Neural cell (in vitro differentiated cells): ENCODE data around the gene ARHGEF1. TPM values are rescaled to one million over a fixed set of nuclear protein-coding genes. Genes with fewer than 3 reads are reported as not detected.
A peak's percentile ranks its signal among the peaks of the same experiment; 100 is the strongest.

Source experiments
- H2AFZ ChIP-seq: fragments of 200-600, 300-800 bp; sonication (generic), shearing (Covaris generic); 2 replicates; pipeline ENCODE4 v1.6.0; 2014; ENCODE audit warnings: low read depth, mild to moderate bottlenecking, antibody characterized with exemption, low read length, moderate library complexity
- H3F3A ChIP-seq: fragments of 200-600 bp; shearing (Covaris generic); 2 replicates; pipeline ENCODE4 v1.6.1; 2016; ENCODE audit warnings: mild to moderate bottlenecking, moderate library complexity, mixed read lengths, antibody characterized with exemption, low read length; ENCODE audit not compliant: insufficient read depth, poor library complexity, severe bottlenecking
- H3K27ac ChIP-seq: fragments of 200-600, 300-800 bp; sonication (generic), shearing (Covaris generic); 2 replicates; pipeline ENCODE4 v1.5.1; 2014; ENCODE audit warnings: mild to moderate bottlenecking, low read length, moderate library complexity
- H3K27me3 ChIP-seq: fragments of 300-800, 200-600 bp; sonication (generic), shearing (Covaris generic); 2 replicates; pipeline ENCODE4 v1.6.0; 2014; ENCODE audit warnings: mild to moderate bottlenecking, low read depth, low read length, moderate library complexity; ENCODE audit not compliant: insufficient read depth
- H3K36me3 ChIP-seq: fragments of 300-800, 200-600 bp; sonication (generic), shearing (Covaris generic); 2 replicates; pipeline ENCODE4 v1.5.1; 2014; ENCODE audit warnings: mild to moderate bottlenecking, antibody characterized with exemption, low read length, moderate library complexity; ENCODE audit not compliant: insufficient read depth
- H3K4me2 ChIP-seq: fragments of 300-800, 200-600 bp; sonication (generic), shearing (Covaris generic); 2 replicates; pipeline ENCODE4 v1.6.0; 2014; ENCODE audit warnings: mild to moderate bottlenecking, low read length
- H3K4me3 ChIP-seq: fragments of 300-800, 200-600 bp; sonication (generic), shearing (Covaris generic); 2 replicates; pipeline ENCODE4 v1.5.1; 2014; ENCODE audit warnings: mild to moderate bottlenecking, low read length, moderate library complexity
- H3K79me2 ChIP-seq: fragments of 200-600 bp; shearing (Covaris generic); replicated peaks from 2 replicates; pipeline ENCODE4 v1.6.0; 2014; ENCODE audit warnings: mild to moderate bottlenecking, low read length, moderate library complexity; ENCODE audit not compliant: insufficient read depth
- H3K9ac ChIP-seq: fragments of 300-800, 200-600 bp; sonication (generic), shearing (Covaris generic); 2 replicates; pipeline ENCODE4 v1.6.1; 2016; ENCODE audit warnings: mild to moderate bottlenecking, low read length, mixed read lengths
- H3K9me2 ChIP-seq: fragments of 200-600 bp; shearing (Covaris generic); 2 replicates; pipeline ENCODE4 v1.6.1; 2016; ENCODE audit warnings: mild to moderate bottlenecking, low read length, mixed read lengths; ENCODE audit not compliant: insufficient read depth
- H3K9me3 ChIP-seq: fragments of 200-600, 300-800 bp; sonication (generic), shearing (Covaris generic); 2 replicates; pipeline ENCODE4 v1.6.1; 2016; ENCODE audit warnings: mild to moderate bottlenecking, mixed run types, low read length, moderate library complexity, mixed read lengths
- H4K20me1 ChIP-seq: fragments of 200-600 bp; shearing (Covaris generic); 2 replicates; pipeline ENCODE4 v1.6.1; 2016; ENCODE audit warnings: mild to moderate bottlenecking, mixed run types; ENCODE audit not compliant: insufficient read depth
- EP300 ChIP-seq: fragments of 450-650 bp; conservative IDR thresholded peaks from 2 replicates; pipeline ENCODE4 v1.6.1; 2014; ENCODE audit warnings: antibody characterized with exemption, mild to moderate bottlenecking, moderate library complexity; ENCODE audit not compliant: poor library complexity, severe bottlenecking
- EZH2 ChIP-seq: fragments of 200-600, 300-800 bp; shearing (Covaris generic), sonication (generic); IDR thresholded peaks from 2 replicates; pipeline ENCODE4 v1.6.1; 2014; ENCODE audit warnings: antibody characterized with exemption, low read length, borderline replicate concordance, mild to moderate bottlenecking; ENCODE audit not compliant: insufficient read depth, poor library complexity, severe bottlenecking
- MXI1 ChIP-seq: fragments of 450-650 bp; conservative IDR thresholded peaks from 2 replicates; pipeline ENCODE4 v1.6.1; 2014; ENCODE audit warnings: antibody characterized with exemption, mild to moderate bottlenecking; ENCODE audit not compliant: poor library complexity, severe bottlenecking
- POLR2AphosphoS5 ChIP-seq: IDR thresholded peaks from 2 replicates; pipeline ENCODE4 v1.6.1; 2012
- RAD21 ChIP-seq: fragments of 450-650 bp; conservative IDR thresholded peaks from 2 replicates; pipeline ENCODE4 v1.6.1; 2014; ENCODE audit warnings: antibody characterized with exemption, mild to moderate bottlenecking, moderate library complexity
- SMC3 ChIP-seq: fragments of 450-650 bp; conservative IDR thresholded peaks from 2 replicates; pipeline ENCODE4 v1.6.1; 2014; ENCODE audit warnings: antibody characterized with exemption, mild to moderate bottlenecking, moderate library complexity; ENCODE audit not compliant: poor library complexity
- TAF1 ChIP-seq: IDR thresholded peaks from 2 replicates; pipeline ENCODE4 v1.6.1; 2012; ENCODE audit warnings: low read depth
- polyA plus RNA-seq: library from polyadenylated mRNA; depleted of rRNA; stranded (reverse); fragments of >200 nt; gene quantifications from 2 replicates; pipeline ENCODE4 v1.2.3, GENCODE V29; 2014
- TF ChIP-seq, protein P1 (sequence below): IDR thresholded peaks from 2 replicates; pipeline ENCODE4 v1.6.1; 2012; ENCODE audit warnings: borderline replicate concordance
- TF ChIP-seq, protein P2 (sequence below): fragments of 450-650 bp; IDR thresholded peaks from 2 replicates; pipeline ENCODE4 v1.5.1; 2014; ENCODE audit warnings: antibody characterized with exemption, mild to moderate bottlenecking, moderate library complexity; ENCODE audit not compliant: poor library complexity, severe bottlenecking

ARHGEF1 gene
- polyA plus RNA-seq, 1 donor from 2014 or later: 12.0 TPM

DNA sequence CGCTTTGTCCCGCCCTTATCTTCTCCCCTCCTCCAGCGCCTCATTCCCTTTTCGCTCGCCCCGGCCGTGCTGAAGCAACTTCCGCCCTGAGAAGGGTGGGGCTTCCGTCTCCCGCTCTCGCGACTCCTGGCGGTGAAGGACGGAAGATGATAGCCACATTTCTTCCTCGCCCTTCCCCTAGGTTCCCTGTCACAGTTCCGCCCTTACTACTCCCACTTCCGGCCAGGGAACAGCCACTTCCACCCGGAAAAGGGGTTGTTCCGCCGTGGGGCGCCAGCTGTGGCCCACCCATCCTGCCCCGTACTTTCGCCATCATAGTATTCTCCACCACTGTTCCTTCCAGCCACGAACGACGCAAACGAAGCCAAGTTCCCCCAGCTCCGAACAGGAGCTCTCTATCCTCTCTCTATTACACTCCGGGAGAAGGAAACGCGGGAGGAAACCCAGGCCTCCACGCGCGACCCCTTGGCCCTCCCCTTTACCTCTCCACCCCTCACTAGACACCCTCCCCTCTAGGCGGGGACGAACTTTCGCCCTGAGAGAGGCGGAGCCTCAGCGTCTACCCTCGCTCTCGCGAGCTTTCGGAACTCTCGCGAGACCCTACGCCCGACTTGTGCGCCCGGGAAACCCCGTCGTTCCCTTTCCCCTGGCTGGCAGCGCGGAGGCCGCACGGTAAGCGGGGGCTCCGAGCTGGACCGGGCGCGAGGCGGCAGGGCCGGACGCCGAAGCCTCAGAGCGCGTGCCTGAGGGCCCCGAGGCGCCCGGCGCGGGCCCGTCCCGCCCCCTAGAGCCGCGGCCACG lies 23.2 kb upstream of the ARHGEF1 start, which contains the start of gene RPS19:
Gene RPS19, plus strand, starts transcription at position 638 of the 801 bp plus-strand sequence. CDS start 520 bp downstream, outside the sequence.
- TF ChIP-seq SMC3 (peak; percentile 61), EZH2 (no peak), TAF1 (peak; percentile 95), EP300 (peak; percentile 89), POLR2AphosphoS5 (peak; percentile 91), MXI1 (peak; percentile 97), RAD21 (peak; percentile 50)
- TF ChIP-seq, protein P1, sequence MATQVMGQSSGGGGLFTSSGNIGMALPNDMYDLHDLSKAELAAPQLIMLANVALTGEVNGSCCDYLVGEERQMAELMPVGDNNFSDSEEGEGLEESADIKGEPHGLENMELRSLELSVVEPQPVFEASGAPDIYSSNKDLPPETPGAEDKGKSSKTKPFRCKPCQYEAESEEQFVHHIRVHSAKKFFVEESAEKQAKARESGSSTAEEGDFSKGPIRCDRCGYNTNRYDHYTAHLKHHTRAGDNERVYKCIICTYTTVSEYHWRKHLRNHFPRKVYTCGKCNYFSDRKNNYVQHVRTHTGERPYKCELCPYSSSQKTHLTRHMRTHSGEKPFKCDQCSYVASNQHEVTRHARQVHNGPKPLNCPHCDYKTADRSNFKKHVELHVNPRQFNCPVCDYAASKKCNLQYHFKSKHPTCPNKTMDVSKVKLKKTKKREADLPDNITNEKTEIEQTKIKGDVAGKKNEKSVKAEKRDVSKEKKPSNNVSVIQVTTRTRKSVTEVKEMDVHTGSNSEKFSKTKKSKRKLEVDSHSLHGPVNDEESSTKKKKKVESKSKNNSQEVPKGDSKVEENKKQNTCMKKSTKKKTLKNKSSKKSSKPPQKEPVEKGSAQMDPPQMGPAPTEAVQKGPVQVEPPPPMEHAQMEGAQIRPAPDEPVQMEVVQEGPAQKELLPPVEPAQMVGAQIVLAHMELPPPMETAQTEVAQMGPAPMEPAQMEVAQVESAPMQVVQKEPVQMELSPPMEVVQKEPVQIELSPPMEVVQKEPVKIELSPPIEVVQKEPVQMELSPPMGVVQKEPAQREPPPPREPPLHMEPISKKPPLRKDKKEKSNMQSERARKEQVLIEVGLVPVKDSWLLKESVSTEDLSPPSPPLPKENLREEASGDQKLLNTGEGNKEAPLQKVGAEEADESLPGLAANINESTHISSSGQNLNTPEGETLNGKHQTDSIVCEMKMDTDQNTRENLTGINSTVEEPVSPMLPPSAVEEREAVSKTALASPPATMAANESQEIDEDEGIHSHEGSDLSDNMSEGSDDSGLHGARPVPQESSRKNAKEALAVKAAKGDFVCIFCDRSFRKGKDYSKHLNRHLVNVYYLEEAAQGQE: peak; percentile 77
- TF ChIP-seq, protein P2, sequence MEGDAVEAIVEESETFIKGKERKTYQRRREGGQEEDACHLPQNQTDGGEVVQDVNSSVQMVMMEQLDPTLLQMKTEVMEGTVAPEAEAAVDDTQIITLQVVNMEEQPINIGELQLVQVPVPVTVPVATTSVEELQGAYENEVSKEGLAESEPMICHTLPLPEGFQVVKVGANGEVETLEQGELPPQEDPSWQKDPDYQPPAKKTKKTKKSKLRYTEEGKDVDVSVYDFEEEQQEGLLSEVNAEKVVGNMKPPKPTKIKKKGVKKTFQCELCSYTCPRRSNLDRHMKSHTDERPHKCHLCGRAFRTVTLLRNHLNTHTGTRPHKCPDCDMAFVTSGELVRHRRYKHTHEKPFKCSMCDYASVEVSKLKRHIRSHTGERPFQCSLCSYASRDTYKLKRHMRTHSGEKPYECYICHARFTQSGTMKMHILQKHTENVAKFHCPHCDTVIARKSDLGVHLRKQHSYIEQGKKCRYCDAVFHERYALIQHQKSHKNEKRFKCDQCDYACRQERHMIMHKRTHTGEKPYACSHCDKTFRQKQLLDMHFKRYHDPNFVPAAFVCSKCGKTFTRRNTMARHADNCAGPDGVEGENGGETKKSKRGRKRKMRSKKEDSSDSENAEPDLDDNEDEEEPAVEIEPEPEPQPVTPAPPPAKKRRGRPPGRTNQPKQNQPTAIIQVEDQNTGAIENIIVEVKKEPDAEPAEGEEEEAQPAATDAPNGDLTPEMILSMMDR: peak; percentile 88
- Histone ChIP-seq H3K9me3 (no peaks in the 10 kb centered on the region), H3K27ac (peak within 1 kb of the TSS; percentile 98)

DNA sequence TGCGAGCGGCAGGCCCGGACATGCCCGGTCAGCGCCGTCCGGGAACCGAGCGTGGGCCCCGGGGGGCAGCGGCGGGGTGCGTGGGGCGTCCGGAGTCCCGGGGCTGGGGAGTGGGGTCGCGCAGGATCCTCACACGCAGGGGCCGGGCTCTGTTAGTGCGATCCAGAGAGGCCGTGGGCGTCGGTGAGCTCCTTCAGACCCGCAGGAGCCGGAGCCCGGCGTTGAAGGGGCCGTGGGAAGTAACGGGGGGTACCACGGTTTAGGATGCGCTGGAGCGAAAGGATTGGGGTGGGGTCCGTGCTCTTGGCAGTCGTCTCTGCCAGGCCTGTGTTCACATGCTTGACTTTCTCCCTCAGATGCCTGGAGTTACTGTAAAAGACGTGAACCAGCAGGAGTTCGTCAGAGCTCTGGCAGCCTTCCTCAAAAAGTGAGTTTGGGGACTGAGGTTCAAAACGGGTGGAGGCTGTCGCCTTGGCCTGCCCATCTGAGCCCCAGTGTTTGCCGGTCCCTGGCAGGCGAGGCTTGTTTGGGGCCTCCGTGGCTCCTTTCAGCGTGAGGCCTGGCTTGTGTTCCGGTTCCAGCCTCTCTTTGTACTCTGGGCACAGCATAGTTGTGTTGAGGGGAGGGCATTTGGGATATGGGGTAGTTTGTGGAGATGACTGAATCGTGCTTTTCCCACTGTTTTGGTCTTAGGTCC lies 22.4 kb upstream of the ARHGEF1 start:
- Histone ChIP-seq H3K9me3 (no peaks in the 10 kb centered on the region), H3K79me2 (peaks cover 32% of the 10 kb centered on the region), H3K36me3 (peaks cover 4% of the 10 kb centered on the region), H3K9ac (peak overlapping the region; percentile 89), H3K27me3 (no peaks in the 10 kb centered on the region), H3K9me2 (no peaks in the 10 kb centered on the region), H3K4me3 (peak overlapping the region; percentile 95), H3K4me2 (peak overlapping the region; percentile 84), H3K27ac (peak overlapping the region; percentile 98), H4K20me1 (no peaks in the 10 kb centered on the region), H3F3A (peaks cover 2% of the 10 kb centered on the region), H2AFZ (no peak overlapping the region)
- TF ChIP-seq EZH2 (no peak), EP300 (no peak), TAF1 (no peak), SMC3 (no peak), MXI1 (peak; percentile 45), POLR2AphosphoS5 (no peak)
- TF ChIP-seq, protein P2: no peak
- TF ChIP-seq, protein P1: no peak

More for the DNA sequence above, 23.2 kb upstream of the ARHGEF1 start, which contains the start of gene RPS19:
- Histone ChIP-seq H4K20me1 (no peaks in the 10 kb centered on the region), H3K4me2 (peak within 1 kb of the TSS; percentile 84), H2AFZ (peak within 1 kb of the TSS; percentile 82), H3K4me3 (peak within 1 kb of the TSS; percentile 95), H3K27me3 (no peaks in the 10 kb centered on the region), H3K9me2 (no peaks in the 10 kb centered on the region), H3F3A (peaks cover 2% of the 10 kb centered on the region), H3K79me2 (peaks cover 32% of the 10 kb centered on the region), H3K9ac (peak within 1 kb of the TSS; percentile 89), H3K36me3 (peaks cover 4% of the 10 kb centered on the region)
